Stimulated activated memory B cell treated with anti-CD40 and anti-IgM and Interleukin-4, amounts not matched to agents 10 μg/mL and 1 μg/mL and 100 μg/mL, for 72 hours (primary cell): ENCODE results near the gene DYNC2LI1.
A peak's percentile ranks its signal among the peaks of the same experiment; 100 is the strongest.
"Not testable (repeated sequence)": the region's sequence is repeated elsewhere in the genome, so short reads cannot be mapped to it uniquely, and the experiment has no call there.

Source experiments
- ATAC-seq: fragments of 150-1000 bp; cut with Tn5 transposase; 2 replicates; pipeline ENCODE4 v1.10.0; 2021
- H3K27ac Mint-ChIP-seq: one replicate; pipeline ENCODE4 v1.8.0; 2022; ENCODE audit warnings: mild to moderate bottlenecking, mixed read lengths
- H3K27me3 Mint-ChIP-seq: one replicate; pipeline ENCODE4 v1.8.0; 2022; ENCODE audit warnings: mixed read lengths
- H3K36me3 Mint-ChIP-seq: one replicate; pipeline ENCODE4 v1.8.0; 2022; ENCODE audit warnings: mixed read lengths
- H3K4me1 Mint-ChIP-seq: one replicate; pipeline ENCODE4 v1.8.0; 2022; ENCODE audit warnings: mixed read lengths
- H3K4me3 Mint-ChIP-seq: one replicate; pipeline ENCODE4 v1.8.0; 2022; ENCODE audit warnings: mild to moderate bottlenecking, moderate library complexity, mixed read lengths
- H3K9me3 Mint-ChIP-seq: one replicate; pipeline ENCODE4 v1.8.0; 2022; ENCODE audit warnings: mixed read lengths

DYNC2LI1 gene

DNA sequence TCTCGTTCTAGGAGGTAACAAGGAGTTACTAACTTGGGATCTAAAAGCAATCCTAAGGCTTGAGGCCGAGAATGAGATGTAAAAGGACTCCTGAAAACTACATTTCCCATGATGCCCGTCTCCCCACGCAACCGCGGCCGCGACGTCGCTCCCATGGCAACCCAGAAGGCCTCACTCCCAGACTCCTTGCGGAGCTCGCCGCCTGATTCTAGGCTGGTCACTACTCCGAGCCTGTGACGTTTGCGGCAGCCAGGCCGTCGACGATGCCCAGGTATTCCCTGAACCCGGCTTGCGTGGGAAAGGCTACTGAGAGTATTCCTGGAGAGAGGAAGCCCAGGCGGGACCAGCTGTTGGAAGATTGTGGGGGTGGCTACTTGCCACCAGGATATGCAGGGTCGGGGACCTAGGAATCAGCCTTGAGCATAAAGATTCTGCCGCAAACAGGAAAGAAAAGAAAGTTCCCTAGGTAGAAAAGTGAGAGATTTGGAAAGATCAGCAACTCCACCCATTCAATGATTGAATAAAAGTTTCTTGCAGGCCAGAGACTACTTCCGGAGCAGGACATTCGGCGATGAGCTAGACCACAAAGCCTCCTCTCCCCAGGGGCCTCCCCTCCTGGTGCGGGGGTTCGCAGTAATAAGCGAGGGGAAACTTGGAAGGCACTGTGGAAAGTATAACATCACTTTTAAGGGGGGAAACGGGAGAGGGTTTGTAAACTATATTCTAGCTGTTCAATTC lies at the start of gene DYNC2LI1:
Gene DYNC2LI1, plus strand, starts transcription at position 164 of the 738 bp plus-strand sequence. Its CDS starts 100 bp downstream, at position 264.
- Mint-ChIP-seq H3K4me3 (peak within 1 kb of the TSS; percentile 98), H3K4me1 (peaks cover 12% of the 10 kb centered on the region), H3K9me3 (no peaks in the 10 kb centered on the region), H3K36me3 (no peaks in the 10 kb centered on the region), H3K27me3 (no peaks in the 10 kb centered on the region), H3K27ac (peak within 1 kb of the TSS; percentile 91)
- ATAC-seq = peak; percentile 99

DNA sequence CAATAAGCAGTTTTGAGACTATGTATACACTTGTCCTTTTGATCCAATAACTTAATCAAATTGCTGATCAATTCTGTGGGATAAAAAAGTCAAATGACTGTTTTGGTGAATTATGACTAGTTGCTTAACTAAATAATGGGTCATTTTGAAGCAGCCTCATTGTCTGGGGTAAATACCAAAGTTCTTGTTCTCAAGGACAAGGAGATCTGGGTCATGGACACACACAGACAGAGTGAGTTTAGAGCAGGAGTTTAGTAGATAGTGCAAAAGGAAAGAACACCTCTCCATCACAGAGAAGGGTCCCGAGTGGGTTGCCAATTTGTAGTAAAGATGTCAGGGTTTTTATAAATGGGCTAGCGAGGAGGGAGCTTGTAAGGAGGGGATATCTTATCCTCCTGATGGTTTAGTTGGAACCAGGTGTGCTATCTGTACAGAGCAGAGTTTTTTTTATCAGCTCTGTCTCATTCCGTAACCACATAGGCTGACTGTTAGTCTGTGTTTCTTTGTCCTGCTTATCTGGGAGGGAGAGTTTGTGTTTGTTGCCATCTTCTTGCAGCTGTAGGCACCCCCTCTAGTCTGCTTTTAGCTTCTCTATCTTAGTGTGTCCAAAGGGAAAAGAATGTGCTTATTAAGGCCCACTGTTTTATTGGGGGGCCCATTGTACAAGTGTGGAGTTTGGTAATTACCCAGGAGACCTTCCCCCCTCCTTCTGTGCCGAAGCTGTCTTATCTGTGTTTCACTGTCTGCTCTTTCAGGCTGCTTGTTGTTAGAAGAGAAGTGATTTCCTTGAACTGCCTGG lies 48.9 kb upstream of the DYNC2LI1 start:
- Mint-ChIP-seq H3K27ac (no peak overlapping the region), H3K27me3 (no peaks in the 10 kb centered on the region), H3K36me3 (no peaks in the 10 kb centered on the region), H3K4me3 (no peak overlapping the region), H3K4me1 (no peaks in the 10 kb centered on the region), H3K9me3 (no peaks in the 10 kb centered on the region)
- peak; percentile 36 for ATAC-seq

DNA sequence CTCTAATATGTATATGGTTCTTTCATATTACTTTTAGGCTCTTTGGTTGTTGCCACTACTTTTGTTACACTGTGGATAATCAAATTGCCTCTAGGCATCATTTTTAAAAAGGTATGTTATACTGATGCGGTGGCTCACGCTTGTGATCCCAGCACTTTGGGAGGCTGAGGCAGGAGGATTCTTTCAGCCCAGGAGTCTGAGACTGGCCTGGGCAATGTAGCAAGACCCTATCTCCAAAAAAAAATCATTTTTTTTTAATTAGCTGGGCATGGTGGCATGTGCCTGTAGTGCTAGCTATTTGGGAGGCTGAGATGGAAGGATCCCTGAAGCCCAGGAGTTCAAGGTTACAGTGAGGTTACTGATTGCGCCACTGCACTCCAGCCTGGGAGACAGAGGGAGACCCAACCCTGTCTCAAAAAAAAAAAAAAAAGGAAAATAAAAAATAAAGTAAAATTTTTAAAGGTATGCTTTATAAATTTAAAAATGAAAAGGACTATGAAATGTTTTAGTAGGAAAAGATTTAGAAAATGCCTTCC lies 48.1 kb upstream of the DYNC2LI1 start:
- H3K4me1 Mint-ChIP-seq = no peaks in the 10 kb centered on the region
- no peak for ATAC-seq
- no peaks in the 10 kb centered on the region for H3K9me3 Mint-ChIP-seq
- no peak overlapping the region for H3K4me3 Mint-ChIP-seq
- no peaks in the 10 kb centered on the region for H3K27me3 Mint-ChIP-seq
- no peaks in the 10 kb centered on the region for H3K36me3 Mint-ChIP-seq
- no peak overlapping the region for H3K27ac Mint-ChIP-seq

DNA sequence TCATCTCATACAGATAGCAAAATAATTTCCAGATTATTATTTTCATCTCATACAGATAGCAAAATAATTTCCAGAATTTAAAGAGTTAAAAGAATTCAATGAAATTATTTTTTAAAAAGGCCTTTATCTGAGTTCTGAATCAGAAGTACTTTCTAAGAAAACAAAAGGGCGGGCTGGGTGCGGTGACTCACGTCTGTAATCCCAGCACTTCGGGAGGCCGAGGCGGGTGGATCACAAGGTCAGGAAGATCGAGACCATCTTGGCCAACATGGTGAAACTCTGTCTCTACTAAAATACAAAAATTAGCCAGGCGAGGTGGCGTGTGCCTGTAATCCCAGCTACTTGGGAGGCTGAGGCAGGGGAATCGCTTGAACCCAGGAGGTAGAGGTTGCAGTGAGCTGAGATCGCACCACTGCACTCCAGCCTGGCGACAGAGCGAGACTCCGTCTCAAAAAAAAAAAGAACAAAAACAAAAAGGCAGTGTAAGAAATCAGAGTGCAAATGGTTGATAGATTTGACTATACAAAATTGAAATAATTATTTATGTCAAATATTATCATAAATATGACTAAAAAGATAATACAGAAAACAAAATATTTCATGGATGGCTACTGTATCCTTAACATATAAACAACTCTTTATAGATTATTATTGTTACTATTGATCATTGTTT lies 46.7 kb upstream of the DYNC2LI1 start:
- H3K9me3 Mint-ChIP-seq, H3K27me3 Mint-ChIP-seq, H3K4me1 Mint-ChIP-seq, ATAC-seq, H3K4me3 Mint-ChIP-seq, H3K36me3 Mint-ChIP-seq, H3K27ac Mint-ChIP-seq: not testable (repeated sequence)

DNA sequence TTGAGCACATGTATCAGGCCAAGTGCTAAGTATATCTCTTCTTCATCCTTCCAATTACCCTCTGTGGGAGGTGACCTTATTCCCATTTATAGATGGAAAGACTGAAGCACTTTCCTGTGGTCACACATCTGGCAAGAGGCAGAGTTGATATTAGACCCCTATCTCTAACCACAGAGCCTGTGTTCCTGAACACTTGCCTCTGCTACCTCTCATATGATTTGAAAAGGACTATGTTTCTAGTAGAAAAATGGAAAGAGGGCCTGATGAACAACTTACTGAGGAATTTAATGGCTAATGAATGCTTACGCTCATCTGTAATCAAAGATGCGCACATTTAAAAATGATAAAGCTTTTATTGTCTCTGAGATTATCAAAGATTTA lies 46.2 kb upstream of the DYNC2LI1 start:
- Mint-ChIP-seq H3K36me3 (no peaks in the 10 kb centered on the region), H3K4me1 (no peaks in the 10 kb centered on the region), H3K9me3 (no peaks in the 10 kb centered on the region), H3K27me3 (peaks cover 8% of the 10 kb centered on the region), H3K4me3 (no peak overlapping the region), H3K27ac (no peak overlapping the region)
- no peak for ATAC-seq

DNA sequence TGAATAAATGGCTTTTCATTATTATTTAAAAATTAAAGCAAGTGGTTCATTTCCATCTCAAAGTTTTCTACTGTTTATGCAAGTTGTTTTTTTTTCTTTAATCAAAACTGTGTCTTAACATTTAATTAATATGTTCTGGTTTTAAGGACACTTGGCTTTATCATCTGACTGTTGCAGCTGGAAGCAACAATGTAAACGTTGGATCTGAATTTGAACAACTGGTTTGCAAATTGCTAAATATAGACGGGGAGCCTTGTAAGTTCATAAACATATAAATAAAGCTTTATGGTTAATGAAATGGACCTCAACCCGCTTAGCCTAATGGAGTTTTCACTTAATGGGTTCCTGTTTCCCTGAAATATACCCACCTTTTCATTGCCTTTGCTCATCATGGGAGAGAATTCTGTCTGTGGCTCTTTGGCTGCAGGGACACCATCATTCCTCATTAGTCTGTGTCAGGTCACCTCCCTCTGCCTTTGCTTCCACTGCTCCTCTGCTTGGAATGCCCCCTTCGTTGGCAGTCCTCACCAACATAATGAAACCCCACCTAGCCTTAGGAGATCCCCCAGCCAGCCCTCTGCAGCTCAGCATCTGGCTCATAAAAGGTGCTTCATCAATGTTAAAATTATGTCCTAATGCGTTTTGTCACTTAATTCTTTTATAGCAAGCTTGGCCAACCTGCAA lies 44.2 kb upstream of the DYNC2LI1 start:
- peaks cover 13% of the 10 kb centered on the region for H3K27me3 Mint-ChIP-seq
- H3K4me1 Mint-ChIP-seq = no peaks in the 10 kb centered on the region
- H3K4me3 Mint-ChIP-seq = no peak overlapping the region
- no peak for ATAC-seq
- no peak overlapping the region for H3K27ac Mint-ChIP-seq
- H3K36me3 Mint-ChIP-seq = no peaks in the 10 kb centered on the region
- H3K9me3 Mint-ChIP-seq = no peaks in the 10 kb centered on the region

DNA sequence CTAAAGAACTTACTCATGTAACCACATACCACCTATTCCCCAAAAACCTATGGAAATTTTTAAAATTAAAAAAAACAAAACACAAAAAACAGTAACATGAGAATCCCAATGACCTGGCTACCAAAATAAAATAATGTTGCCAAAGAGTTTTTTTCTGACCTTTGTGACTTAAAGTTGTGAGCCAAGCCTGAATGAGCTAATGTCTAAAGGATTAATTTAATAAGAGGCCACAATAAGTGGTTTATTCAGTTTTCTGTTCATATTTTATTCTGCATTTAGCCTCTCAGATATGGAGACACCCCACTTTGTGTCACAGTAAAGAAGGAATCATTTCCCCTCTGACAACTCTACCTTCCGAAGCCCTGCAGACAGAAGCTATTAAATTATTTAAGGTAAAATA lies 42.6 kb upstream of the DYNC2LI1 start:
- Mint-ChIP-seq H3K27ac (no peak overlapping the region), H3K4me1 (no peaks in the 10 kb centered on the region), H3K9me3 (no peaks in the 10 kb centered on the region), H3K27me3 (peaks cover 13% of the 10 kb centered on the region), H3K36me3 (no peaks in the 10 kb centered on the region), H3K4me3 (no peak overlapping the region)
- ATAC-seq = no peak

DNA sequence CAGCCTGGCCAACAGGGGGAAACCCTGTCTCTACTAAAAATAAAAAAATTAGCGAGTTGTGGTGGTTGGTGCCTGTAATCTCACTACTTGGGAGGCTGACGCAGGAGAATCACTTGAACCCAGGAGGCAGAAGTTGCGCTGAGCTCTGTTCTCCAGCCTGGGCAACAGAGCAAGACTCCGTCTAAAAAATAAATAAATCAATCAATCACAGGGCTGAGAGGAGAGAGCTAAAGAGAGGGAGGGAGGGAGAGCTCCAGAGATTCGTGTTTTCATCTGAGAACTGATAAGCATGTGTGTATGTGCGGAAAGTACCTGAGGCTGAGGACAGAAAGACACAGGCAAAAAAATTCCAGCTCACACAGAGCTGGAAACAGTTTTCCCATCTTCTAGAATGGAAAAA lies 37.2 kb upstream of the DYNC2LI1 start:
- H3K4me1 Mint-ChIP-seq = no peaks in the 10 kb centered on the region
- H3K27ac Mint-ChIP-seq = no peak overlapping the region
- no peak overlapping the region for H3K4me3 Mint-ChIP-seq
- ATAC-seq = no peak
- H3K36me3 Mint-ChIP-seq = no peaks in the 10 kb centered on the region
- no peaks in the 10 kb centered on the region for H3K9me3 Mint-ChIP-seq
- peaks cover 13% of the 10 kb centered on the region for H3K27me3 Mint-ChIP-seq

DNA sequence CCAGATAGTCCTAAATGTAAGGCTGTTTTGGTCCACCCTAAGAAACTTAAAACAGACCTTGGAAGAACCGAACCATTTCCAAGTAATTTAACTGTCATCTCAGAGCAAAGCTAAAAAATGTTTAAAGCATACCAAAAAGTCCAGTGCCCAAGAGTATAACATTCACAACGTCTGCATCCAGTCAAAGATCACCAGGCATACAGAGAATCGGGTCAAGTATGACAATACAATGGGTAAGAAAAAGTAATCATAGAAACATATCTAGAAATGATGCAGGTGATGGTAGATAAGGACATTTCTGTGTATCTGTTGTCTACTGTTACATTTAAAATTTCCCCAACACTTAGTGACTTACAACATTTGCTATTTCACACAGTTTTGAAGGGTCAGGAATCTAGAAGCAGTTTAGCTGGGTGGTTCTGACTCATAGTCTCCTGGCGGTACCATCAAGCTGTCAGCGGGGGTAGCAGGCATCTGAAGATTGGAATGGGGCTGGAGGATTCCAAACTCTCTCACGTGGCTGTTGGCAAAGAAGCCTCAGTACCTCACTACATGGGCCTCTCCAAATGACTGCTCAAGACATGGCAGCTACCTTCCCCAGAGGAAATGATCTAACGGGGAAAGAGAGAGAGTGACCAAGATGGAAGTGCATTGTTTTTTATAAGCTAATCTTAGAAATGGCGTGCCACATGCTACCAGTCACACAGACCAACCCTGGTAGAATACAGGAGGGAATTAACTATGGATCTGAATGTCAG lies 36.6 kb upstream of the DYNC2LI1 start:
- Mint-ChIP-seq H3K27me3 (peaks cover 8% of the 10 kb centered on the region), H3K9me3 (no peaks in the 10 kb centered on the region), H3K27ac (no peak overlapping the region), H3K4me1 (no peaks in the 10 kb centered on the region), H3K4me3 (no peak overlapping the region), H3K36me3 (no peaks in the 10 kb centered on the region)
- ATAC-seq = no peak

DNA sequence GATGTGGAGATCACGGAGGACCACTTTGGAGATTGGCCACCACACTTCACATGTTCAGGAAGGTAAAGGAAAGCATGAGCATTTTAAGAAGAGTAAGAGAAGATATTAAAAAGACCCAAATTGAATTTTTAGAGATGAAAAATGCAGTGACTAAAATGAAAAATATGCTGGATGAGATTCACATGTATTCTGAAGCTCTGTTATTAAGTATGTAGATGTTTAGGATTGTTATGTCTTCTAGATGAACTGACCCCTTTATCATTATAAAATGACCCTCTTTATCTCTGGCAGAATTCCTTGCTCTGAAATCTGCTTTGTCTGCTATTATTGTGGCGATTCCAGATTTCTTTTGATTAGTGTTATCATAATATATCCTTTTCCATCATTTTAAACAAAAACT lies 36.0 kb upstream of the DYNC2LI1 start:
- H3K27me3 Mint-ChIP-seq = peaks cover 3% of the 10 kb centered on the region
- no peaks in the 10 kb centered on the region for H3K9me3 Mint-ChIP-seq

DNA sequence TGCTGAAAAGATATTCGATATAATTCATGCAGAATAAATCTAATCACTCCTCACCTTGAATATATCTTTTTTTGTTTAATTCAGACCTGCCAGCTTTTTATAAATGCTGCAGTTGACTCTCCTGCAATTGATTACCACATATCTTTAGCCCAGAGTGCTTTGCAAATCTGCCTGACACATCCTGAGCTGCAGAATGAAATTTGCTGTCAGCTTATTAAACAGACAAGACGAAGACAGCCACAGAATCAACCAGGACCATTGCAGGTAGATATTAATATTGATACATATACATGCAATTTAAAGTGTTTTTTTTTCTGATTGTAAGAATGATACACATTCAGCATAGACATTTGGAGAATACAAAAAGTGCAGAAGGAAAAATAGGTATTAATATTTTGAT lies 35.6 kb upstream of the DYNC2LI1 start:
- Mint-ChIP-seq H3K4me1 (no peaks in the 10 kb centered on the region), H3K36me3 (no peaks in the 10 kb centered on the region), H3K4me3 (no peak overlapping the region), H3K27me3 (no peaks in the 10 kb centered on the region), H3K9me3 (no peaks in the 10 kb centered on the region), H3K27ac (no peak overlapping the region)
- ATAC-seq = no peak

More for the DNA sequence above, 36.0 kb upstream of the DYNC2LI1 start:
- H3K4me1 Mint-ChIP-seq = no peaks in the 10 kb centered on the region
- no peak overlapping the region for H3K27ac Mint-ChIP-seq
- no peak overlapping the region for H3K4me3 Mint-ChIP-seq
- ATAC-seq = no peak
- H3K36me3 Mint-ChIP-seq = no peaks in the 10 kb centered on the region

DNA sequence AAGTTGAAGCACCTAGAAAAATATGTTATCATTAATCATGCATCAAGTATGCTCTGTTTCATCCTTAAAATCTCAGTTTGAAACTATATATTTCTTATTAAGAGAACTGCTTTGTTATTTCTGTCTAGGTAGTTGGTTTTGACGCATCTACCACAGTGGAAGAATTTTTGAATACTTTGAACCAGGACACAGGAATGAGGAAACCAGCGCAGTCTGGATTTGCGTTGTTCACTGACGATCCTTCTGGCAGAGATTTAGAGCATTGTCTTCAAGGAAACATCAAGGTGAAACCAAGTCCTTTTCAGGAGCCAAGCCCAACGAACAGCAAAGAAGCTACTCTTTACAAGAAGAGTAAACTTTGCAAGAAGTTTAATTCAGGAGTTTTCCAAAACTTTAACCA lies 30.1 kb upstream of the DYNC2LI1 start:
- Mint-ChIP-seq H3K4me3 (no peak overlapping the region), H3K27me3 (no peaks in the 10 kb centered on the region), H3K9me3 (no peaks in the 10 kb centered on the region), H3K4me1 (no peaks in the 10 kb centered on the region), H3K27ac (no peak overlapping the region), H3K36me3 (no peaks in the 10 kb centered on the region)
- no peak for ATAC-seq

DNA sequence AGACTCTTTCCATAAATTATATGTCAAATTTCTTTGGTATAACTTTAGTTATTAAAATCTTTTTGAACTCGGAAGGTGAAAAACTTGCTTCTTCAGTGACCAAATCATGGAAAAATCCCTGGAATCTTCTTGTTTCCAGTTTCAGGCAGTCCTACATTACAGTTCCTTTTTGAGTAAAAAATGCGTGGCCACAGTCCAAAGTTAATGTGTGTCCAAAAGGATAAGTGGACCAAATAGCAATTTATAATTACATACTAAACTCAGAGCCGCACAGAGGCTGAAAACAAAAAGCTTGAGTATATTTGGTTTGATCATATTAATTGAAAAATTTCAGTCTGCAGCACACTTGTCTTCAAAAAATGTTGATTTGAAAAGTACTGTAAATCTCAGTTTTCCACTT lies 28.4 kb upstream of the DYNC2LI1 start:
- Mint-ChIP-seq H3K27ac (no peak overlapping the region), H3K4me3 (no peak overlapping the region), H3K27me3 (no peaks in the 10 kb centered on the region), H3K4me1 (no peaks in the 10 kb centered on the region), H3K36me3 (no peaks in the 10 kb centered on the region), H3K9me3 (no peaks in the 10 kb centered on the region)
- ATAC-seq = no peak

DNA sequence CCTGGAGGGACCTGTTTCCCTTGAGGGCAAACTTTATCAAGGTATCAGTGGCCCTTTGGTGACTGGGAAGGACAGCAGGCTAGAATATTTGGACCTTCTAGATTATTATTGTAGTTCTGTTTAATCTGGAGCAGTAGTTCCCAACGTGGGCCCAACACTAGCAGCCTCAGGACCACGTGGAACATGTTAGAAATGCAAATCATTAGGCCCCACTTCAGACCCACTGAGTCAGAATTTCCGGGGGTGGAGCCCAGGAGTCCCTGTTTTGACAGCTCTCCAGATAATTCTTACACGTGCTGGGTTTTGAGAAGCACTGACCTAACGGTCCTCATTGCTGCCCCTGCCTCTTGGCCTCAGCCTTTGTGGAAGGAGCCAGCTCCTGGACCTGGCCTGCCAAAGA lies 25.5 kb upstream of the DYNC2LI1 start:
- Mint-ChIP-seq H3K4me1 (no peaks in the 10 kb centered on the region), H3K27me3 (no peaks in the 10 kb centered on the region), H3K4me3 (no peak overlapping the region), H3K36me3 (no peaks in the 10 kb centered on the region), H3K9me3 (no peaks in the 10 kb centered on the region), H3K27ac (no peak overlapping the region)
- peak; percentile 16 for ATAC-seq
